Measurements from ENCODE around the gene NTNG2. TPM values are rescaled to one million over a fixed set of nuclear protein-coding genes. Genes with fewer than 3 reads are reported as not detected.

Gene NTNG2
- total RNA-seq, 1 experiment from 2014 or later: 0.14 TPM

GRCh38 chr9:132193227-132194124 is 31.6 kb downstream of the NTNG2 start:
- peak; percentile 57 for DNase-seq (ENCODE audit: low spot score)
- in situ Hi-C loops (cut with HindIII; ENCODE audit: low sequenced_read_pairs): no loop called here

- in situ Hi-C loops (cut with HindIII; ENCODE audit: low sequenced_read_pairs): no loop called here
- DNase-seq (ENCODE audit: low spot score): no peak
Observed at GRCh38 chr9:132194508-132194907, 32.6 kb downstream of the NTNG2 start.

- in situ Hi-C loops (cut with HindIII; ENCODE audit: low sequenced_read_pairs): no loop called here
- no peak for DNase-seq (ENCODE audit: low spot score)
Observed at GRCh38 chr9:132197315-132197714, 35.5 kb downstream of the NTNG2 start.

GRCh38 chr9:132197856-132198550 is 36.1 kb downstream of the NTNG2 start:
- in situ Hi-C loops (cut with HindIII; ENCODE audit: low sequenced_read_pairs): no loop called here
- DNase-seq (ENCODE audit: low spot score): no peak

GRCh38 chr9:132199056-132199455 is 37.2 kb downstream of the NTNG2 start:
- in situ Hi-C loops (cut with HindIII; ENCODE audit: low sequenced_read_pairs): no loop called here

GRCh38 chr9:132200706-132201105 is 38.8 kb downstream of the NTNG2 start:
- in situ Hi-C loops (cut with HindIII; ENCODE audit: low sequenced_read_pairs): no loop called here
- no peak for DNase-seq (ENCODE audit: low spot score)

More at GRCh38 chr9:132199056-132199455, 37.2 kb downstream of the NTNG2 start:
- no peak for DNase-seq (ENCODE audit: low spot score)

- in situ Hi-C loops (cut with HindIII; ENCODE audit: low sequenced_read_pairs): no loop called here
- no peak for DNase-seq (ENCODE audit: low spot score)
Observed at GRCh38 chr9:132201139-132201538, 39.3 kb downstream of the NTNG2 start.

- in situ Hi-C loops (cut with HindIII; ENCODE audit: low sequenced_read_pairs): no loop called here
- DNase-seq (ENCODE audit: low spot score): no peak
Observed at GRCh38 chr9:132201780-132202703, 40.2 kb downstream of the NTNG2 start.

- in situ Hi-C loops (cut with HindIII; ENCODE audit: low sequenced_read_pairs): no loop called here
- no peak for DNase-seq (ENCODE audit: low spot score)
Observed at GRCh38 chr9:132204883-132205282, 43.0 kb downstream of the NTNG2 start.

- in situ Hi-C loops (cut with HindIII; ENCODE audit: low sequenced_read_pairs): no loop called here
Observed at GRCh38 chr9:132207215-132207614, 45.4 kb downstream of the NTNG2 start.

GRCh38 chr9:132207839-132208615 is 46.2 kb downstream of the NTNG2 start:
- no peak for DNase-seq (ENCODE audit: low spot score)

More at GRCh38 chr9:132207215-132207614, 45.4 kb downstream of the NTNG2 start:
- DNase-seq (ENCODE audit: low spot score): no peak

GRCh38 chr9:132209228-132209627 is 47.4 kb downstream of the NTNG2 start:
- DNase-seq (ENCODE audit: low spot score): no peak
- in situ Hi-C loops (cut with HindIII; ENCODE audit: low sequenced_read_pairs): no loop called here

More at GRCh38 chr9:132207839-132208615, 46.2 kb downstream of the NTNG2 start:
- in situ Hi-C loops (cut with HindIII; ENCODE audit: low sequenced_read_pairs): no loop called here

- no peak for DNase-seq (ENCODE audit: low spot score)
Observed at GRCh38 chr9:132210472-132211145, 48.8 kb downstream of the NTNG2 start.

GRCh38 chr9:132211570-132211969 is 49.7 kb downstream of the NTNG2 start:
- in situ Hi-C loops (cut with HindIII; ENCODE audit: low sequenced_read_pairs): no loop called here
- DNase-seq (ENCODE audit: low spot score): no peak

More at GRCh38 chr9:132210472-132211145, 48.8 kb downstream of the NTNG2 start:
- in situ Hi-C loops (cut with HindIII; ENCODE audit: low sequenced_read_pairs): no loop called here

- in situ Hi-C loops (cut with HindIII; ENCODE audit: low sequenced_read_pairs): no loop called here
- peak; percentile 97 for DNase-seq (ENCODE audit: low spot score)
Observed at GRCh38 chr9:132214027-132214622, 52.3 kb downstream of the NTNG2 start.

- peak; percentile 64 for DNase-seq (ENCODE audit: low spot score)
- in situ Hi-C loops (cut with HindIII; ENCODE audit: low sequenced_read_pairs): no loop called here
Observed at GRCh38 chr9:132216861-132217619, 55.2 kb downstream of the NTNG2 start.

- DNase-seq (ENCODE audit: low spot score): no peak
- in situ Hi-C loops (cut with HindIII; ENCODE audit: low sequenced_read_pairs): no loop called here
Observed at GRCh38 chr9:132218208-132218607, 56.4 kb downstream of the NTNG2 start.

Data from G401 (cell line).